GM10266 (cell line): ENCODE results near the gene CYB5A.

Experiments used
- DNase-seq: peaks from one replicate; pipeline ENCODE4 v3.0.0; 2012; ENCODE audit errors: extremely low spot score
- CTCF ChIP-seq: IDR thresholded peaks from 2 replicates; pipeline ENCODE4 v1.5.1; 2012; ENCODE audit warnings: mild to moderate bottlenecking, low read depth; ENCODE audit not compliant: control insufficient read depth, insufficient read depth; ENCODE audit errors: missing control alignments

CYB5A gene

GRCh38 chr18:74234326-74235171, 57.2 kb downstream of the CYB5A start:
- no peak for DNase-seq
- no peak for TF ChIP-seq CTCF

GRCh38 chr18:74233933-74234325, 57.8 kb downstream of the CYB5A start:
- TF ChIP-seq CTCF: no peak
- DNase-seq: no peak

- TF ChIP-seq CTCF: no peak
Measured at GRCh38 chr18:74230922-74231714, 60.6 kb downstream of the CYB5A start.

GRCh38 chr18:74229891-74230290, 61.9 kb downstream of the CYB5A start:
- DNase-seq: no peak
- no peak for TF ChIP-seq CTCF

More at GRCh38 chr18:74230922-74231714, 60.6 kb downstream of the CYB5A start:
- DNase-seq: no peak

GRCh38 chr18:74229005-74229404, 62.8 kb downstream of the CYB5A start:
- no peak for TF ChIP-seq CTCF
- DNase-seq: no peak

- no peak for DNase-seq
- TF ChIP-seq CTCF: no peak
Measured at GRCh38 chr18:74228312-74228711, 63.5 kb downstream of the CYB5A start.

- no peak for DNase-seq
- TF ChIP-seq CTCF: no peak
Measured at GRCh38 chr18:74226666-74227065, 65.1 kb downstream of the CYB5A start.
